GM23338 (cell line): ENCODE measurements around the gene NSUN4. TPM values are rescaled to one million over a fixed set of nuclear protein-coding genes. Genes with fewer than 3 reads are reported as not detected.

Experiments
- ATAC-seq: fragments of 200-7000 bp; cut with Tn5 transposase; 3 replicates; pipeline ENCODE4 v1.9.1; 2020
- DNase-seq: peaks from one replicate; pipeline ENCODE4 v3.0.0-alpha.2; 2015; ENCODE audit warnings: low spot score
- H2AFZ ChIP-seq: fragments of 200-600 bp; sonication (generic); 2 replicates; pipeline ENCODE4 v1.8.0; 2016; ENCODE audit warnings: antibody characterized with exemption, mild to moderate bottlenecking, moderate library complexity
- H3F3A ChIP-seq: fragments of 200-600 bp; sonication (generic); replicated peaks from 2 replicates; pipeline ENCODE4 v1.8.0; 2017; ENCODE audit warnings: antibody characterized with exemption, mixed run types, low read depth
- H3K27ac ChIP-seq: fragments of 200-600 bp; sonication (generic); 2 replicates; pipeline ENCODE4 v1.6.1; 2016; ENCODE audit warnings: low read depth
- H3K27me3 ChIP-seq: fragments of 200-600 bp; sonication (generic); 2 replicates; pipeline ENCODE4 v1.8.0; 2016; ENCODE audit warnings: mild to moderate bottlenecking, mixed run types, moderate library complexity; ENCODE audit not compliant: insufficient read depth
- H3K36me3 ChIP-seq: fragments of 200-600 bp; sonication (generic); 2 replicates; pipeline ENCODE4 v1.8.0; 2016; ENCODE audit warnings: mild to moderate bottlenecking; ENCODE audit not compliant: insufficient read depth
- H3K4me1 ChIP-seq: fragments of 200-600 bp; sonication (generic); 2 replicates; pipeline ENCODE4 v1.8.0; 2016; ENCODE audit warnings: mild to moderate bottlenecking, moderate library complexity; ENCODE audit not compliant: insufficient read depth
- H3K4me2 ChIP-seq: fragments of 200-600 bp; sonication (generic); 2 replicates; pipeline ENCODE4 v1.7.1; 2017; ENCODE audit warnings: mixed run types
- H3K4me3 ChIP-seq: fragments of 200-600 bp; sonication (generic); 2 replicates; pipeline ENCODE4 v1.6.1; 2016; ENCODE audit warnings: mixed run types
- H3K79me2 ChIP-seq: fragments of 200-600 bp; sonication (generic); replicated peaks from 2 replicates; pipeline ENCODE4 v1.8.0; 2017; ENCODE audit warnings: mild to moderate bottlenecking; ENCODE audit not compliant: insufficient read depth
- H3K9me2 ChIP-seq: fragments of 200-600 bp; sonication (generic); 2 replicates; pipeline ENCODE4 v1.8.0; 2017; ENCODE audit not compliant: insufficient read depth
- H4K20me1 ChIP-seq: fragments of 200-600 bp; sonication (generic); replicated peaks from 2 replicates; pipeline ENCODE4 v1.8.0; 2017; ENCODE audit warnings: mild to moderate bottlenecking; ENCODE audit not compliant: insufficient read depth
- H3K27ac Mint-ChIP-seq: 2 replicates; pipeline ENCODE4 v1.8.0; 2020; ENCODE audit warnings: inconsistent platforms, mild to moderate bottlenecking, moderate library complexity, mixed read lengths
- H3K27me3 Mint-ChIP-seq: 3 replicates; pipeline ENCODE4 v1.8.0; 2022; ENCODE audit warnings: low read depth, mild to moderate bottlenecking, moderate library complexity, mixed read lengths, inconsistent platforms; ENCODE audit not compliant: insufficient read depth, poor library complexity
- H3K36me3 Mint-ChIP-seq: 3 replicates; pipeline ENCODE4 v1.8.0; 2021; ENCODE audit warnings: low read depth, mild to moderate bottlenecking, inconsistent platforms, moderate library complexity, mixed read lengths
- H3K4me1 Mint-ChIP-seq: 3 replicates; pipeline ENCODE4 v1.8.0; 2020; ENCODE audit warnings: mild to moderate bottlenecking, inconsistent platforms, mixed read lengths
- H3K4me3 Mint-ChIP-seq: 3 replicates; pipeline ENCODE4 v1.8.0; 2021; ENCODE audit warnings: moderate library complexity, mild to moderate bottlenecking, inconsistent platforms, mixed read lengths
- H3K9me3 Mint-ChIP-seq: 3 replicates; pipeline ENCODE4 v1.8.0; 2020; ENCODE audit warnings: moderate library complexity, mild to moderate bottlenecking, inconsistent platforms, mixed read lengths
- CREB1 ChIP-seq: fragments of 250-450 bp; sonication (Bioruptor Pico); IDR thresholded peaks from 2 replicates; pipeline ENCODE4 v1.5.0; 2020; ENCODE audit warnings: low read depth, mild to moderate bottlenecking, moderate library complexity
- EZH2 ChIP-seq: fragments of 200-600 bp; sonication (generic); IDR thresholded peaks from one replicate; pipeline ENCODE4 v1.8.0; 2017; ENCODE audit warnings: antibody characterized with exemption, mild to moderate bottlenecking, low read depth; ENCODE audit not compliant: unreplicated experiment
- EZH2phosphoT487 ChIP-seq: fragments of 200-600 bp; sonication (generic); IDR thresholded peaks from one replicate; pipeline ENCODE4 v1.8.1; 2018; ENCODE audit warnings: antibody characterized with exemption; ENCODE audit not compliant: unreplicated experiment
- JUNB ChIP-seq: IDR thresholded peaks from one replicate; pipeline ENCODE4 v1.6.1; 2016; ENCODE audit warnings: antibody characterized with exemption; ENCODE audit not compliant: unreplicated experiment
- NANOG ChIP-seq: IDR thresholded peaks from 2 replicates; pipeline ENCODE4 v1.6.1; 2016; ENCODE audit warnings: antibody characterized with exemption, borderline replicate concordance
- POLR2AphosphoS5 ChIP-seq: IDR thresholded peaks from 2 replicates; pipeline ENCODE4 v1.6.1; 2016; ENCODE audit warnings: antibody characterized with exemption, low read depth
- REST ChIP-seq: IDR thresholded peaks from one replicate; pipeline ENCODE4 v1.6.1; 2018; ENCODE audit warnings: antibody characterized with exemption; ENCODE audit not compliant: unreplicated experiment
- STAT1 ChIP-seq: IDR thresholded peaks from one replicate; pipeline ENCODE4 v1.6.1; 2016; ENCODE audit warnings: antibody characterized with exemption; ENCODE audit not compliant: unreplicated experiment
- ZNF114 ChIP-seq: fragments of 250-450 bp; sonication (Bioruptor Pico); IDR thresholded peaks from 2 replicates; pipeline ENCODE4 v1.5.0; 2020; ENCODE audit warnings: mild to moderate bottlenecking, moderate library complexity
- ZNF331 ChIP-seq: fragments of 250-450 bp; sonication (Bioruptor Pico); IDR thresholded peaks from 2 replicates; pipeline ENCODE4 v1.5.0; 2020; ENCODE audit warnings: low read depth, mild to moderate bottlenecking, moderate library complexity
- polyA plus RNA-seq: library from polyadenylated mRNA; unstranded; fragments of >200 nt; fragmentation: Nextera tagmentation; extraction: Ambion mirVana; gene quantifications from 2 replicates; pipeline ENCODE4 v1.2.1, GENCODE V29; 2016
- total RNA-seq: library from RNA; depleted of rRNA; stranded (reverse); fragments of >200 nt; shearing (Covaris generic); gene quantifications from 2 replicates; pipeline ENCODE4 v1.2.3, GENCODE V29; 2014
- TF ChIP-seq, protein P1 (sequence below): fragments of 250-450 bp; sonication (Bioruptor Pico); IDR thresholded peaks from 2 replicates; pipeline ENCODE4 v1.5.0; 2020; ENCODE audit warnings: mild to moderate bottlenecking, moderate library complexity
- TF ChIP-seq, protein P2 (sequence below): IDR thresholded peaks from 2 replicates; pipeline ENCODE4 v1.6.1; 2016; ENCODE audit warnings: antibody characterized with exemption

NSUN4 gene
- total and polyA plus RNA-seq, 2 experiments from 2014 or later = 8.9 to 11.6 TPM

- peaks cover 11% of the 10 kb centered on the region for H3K27me3 ChIP-seq
- no peaks in the 10 kb centered on the region; the same call in 1 of the 2 replicates for H4K20me1 ChIP-seq
- no peak for TF ChIP-seq ZNF114 (CRISPR knock-in tag)
- TF ChIP-seq, protein P1, sequence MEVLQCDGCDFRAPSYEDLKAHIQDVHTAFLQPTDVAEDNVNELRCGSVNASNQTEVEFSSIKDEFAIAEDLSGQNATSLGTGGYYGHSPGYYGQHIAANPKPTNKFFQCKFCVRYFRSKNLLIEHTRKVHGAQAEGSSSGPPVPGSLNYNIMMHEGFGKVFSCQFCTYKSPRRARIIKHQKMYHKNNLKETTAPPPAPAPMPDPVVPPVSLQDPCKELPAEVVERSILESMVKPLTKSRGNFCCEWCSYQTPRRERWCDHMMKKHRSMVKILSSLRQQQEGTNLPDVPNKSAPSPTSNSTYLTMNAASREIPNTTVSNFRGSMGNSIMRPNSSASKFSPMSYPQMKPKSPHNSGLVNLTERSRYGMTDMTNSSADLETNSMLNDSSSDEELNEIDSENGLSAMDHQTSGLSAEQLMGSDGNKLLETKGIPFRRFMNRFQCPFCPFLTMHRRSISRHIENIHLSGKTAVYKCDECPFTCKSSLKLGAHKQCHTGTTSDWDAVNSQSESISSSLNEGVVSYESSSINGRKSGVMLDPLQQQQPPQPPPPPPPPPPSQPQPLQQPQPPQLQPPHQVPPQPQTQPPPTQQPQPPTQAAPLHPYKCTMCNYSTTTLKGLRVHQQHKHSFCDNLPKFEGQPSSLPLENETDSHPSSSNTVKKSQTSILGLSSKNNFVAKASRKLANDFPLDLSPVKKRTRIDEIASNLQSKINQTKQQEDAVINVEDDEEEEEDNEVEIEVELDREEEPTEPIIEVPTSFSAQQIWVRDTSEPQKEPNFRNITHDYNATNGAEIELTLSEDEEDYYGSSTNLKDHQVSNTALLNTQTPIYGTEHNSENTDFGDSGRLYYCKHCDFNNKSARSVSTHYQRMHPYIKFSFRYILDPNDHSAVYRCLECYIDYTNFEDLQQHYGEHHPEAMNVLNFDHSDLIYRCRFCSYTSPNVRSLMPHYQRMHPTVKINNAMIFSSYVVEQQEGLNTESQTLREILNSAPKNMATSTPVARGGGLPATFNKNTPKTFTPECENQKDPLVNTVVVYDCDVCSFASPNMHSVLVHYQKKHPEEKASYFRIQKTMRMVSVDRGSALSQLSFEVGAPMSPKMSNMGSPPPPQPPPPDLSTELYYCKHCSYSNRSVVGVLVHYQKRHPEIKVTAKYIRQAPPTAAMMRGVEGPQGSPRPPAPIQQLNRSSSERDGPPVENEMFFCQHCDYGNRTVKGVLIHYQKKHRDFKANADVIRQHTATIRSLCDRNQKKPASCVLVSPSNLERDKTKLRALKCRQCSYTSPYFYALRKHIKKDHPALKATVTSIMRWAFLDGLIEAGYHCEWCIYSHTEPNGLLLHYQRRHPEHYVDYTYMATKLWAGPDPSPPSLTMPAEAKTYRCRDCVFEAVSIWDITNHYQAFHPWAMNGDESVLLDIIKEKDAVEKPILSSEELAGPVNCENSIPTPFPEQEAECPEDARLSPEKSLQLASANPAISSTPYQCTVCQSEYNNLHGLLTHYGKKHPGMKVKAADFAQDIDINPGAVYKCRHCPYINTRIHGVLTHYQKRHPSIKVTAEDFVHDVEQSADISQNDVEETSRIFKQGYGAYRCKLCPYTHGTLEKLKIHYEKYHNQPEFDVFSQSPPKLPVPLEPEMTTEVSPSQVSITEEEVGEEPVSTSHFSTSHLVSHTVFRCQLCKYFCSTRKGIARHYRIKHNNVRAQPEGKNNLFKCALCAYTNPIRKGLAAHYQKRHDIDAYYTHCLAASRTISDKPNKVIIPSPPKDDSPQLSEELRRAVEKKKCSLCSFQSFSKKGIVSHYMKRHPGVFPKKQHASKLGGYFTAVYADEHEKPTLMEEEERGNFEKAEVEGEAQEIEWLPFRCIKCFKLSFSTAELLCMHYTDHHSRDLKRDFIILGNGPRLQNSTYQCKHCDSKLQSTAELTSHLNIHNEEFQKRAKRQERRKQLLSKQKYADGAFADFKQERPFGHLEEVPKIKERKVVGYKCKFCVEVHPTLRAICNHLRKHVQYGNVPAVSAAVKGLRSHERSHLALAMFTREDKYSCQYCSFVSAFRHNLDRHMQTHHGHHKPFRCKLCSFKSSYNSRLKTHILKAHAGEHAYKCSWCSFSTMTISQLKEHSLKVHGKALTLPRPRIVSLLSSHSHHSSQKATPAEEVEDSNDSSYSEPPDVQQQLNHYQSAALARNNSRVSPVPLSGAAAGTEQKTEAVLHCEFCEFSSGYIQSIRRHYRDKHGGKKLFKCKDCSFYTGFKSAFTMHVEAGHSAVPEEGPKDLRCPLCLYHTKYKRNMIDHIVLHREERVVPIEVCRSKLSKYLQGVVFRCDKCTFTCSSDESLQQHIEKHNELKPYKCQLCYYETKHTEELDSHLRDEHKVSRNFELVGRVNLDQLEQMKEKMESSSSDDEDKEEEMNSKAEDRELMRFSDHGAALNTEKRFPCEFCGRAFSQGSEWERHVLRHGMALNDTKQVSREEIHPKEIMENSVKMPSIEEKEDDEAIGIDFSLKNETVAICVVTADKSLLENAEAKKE (CRISPR knock-in tag) = no peak
- no peak for TF ChIP-seq POLR2AphosphoS5
- no peaks in the 10 kb centered on the region for H3K9me2 ChIP-seq
- no peaks in the 10 kb centered on the region for H3K79me2 ChIP-seq
- H2AFZ ChIP-seq = no peak overlapping the region
- no peak overlapping the region for H3K4me2 ChIP-seq
- Mint-ChIP-seq H3K27ac (no peak overlapping the region), H3K4me1 (peaks cover 27% of the 10 kb centered on the region), H3K27me3 (peaks cover 25% of the 10 kb centered on the region), H3K9me3 (no peaks in the 10 kb centered on the region), H3K36me3 (peaks cover 3% of the 10 kb centered on the region; the same call in 1 of the 3 replicates), H3K4me3 (no peak overlapping the region)
- peaks cover 23% of the 10 kb centered on the region for H3K4me1 ChIP-seq
- no peak overlapping the region for H3K4me3 ChIP-seq
- H3K27ac ChIP-seq = no peak overlapping the region
- DNase-seq (no peak), ATAC-seq (no peak)
- 0 out of 2 replicates have a peak, but pooled peaks cover 5% of the 10 kb centered on the region for H3F3A ChIP-seq
- no peaks in the 10 kb centered on the region for H3K36me3 ChIP-seq
Measured at GRCh38 chr1:46399307-46399706, 58.7 kb downstream of the NSUN4 start.

DNA sequence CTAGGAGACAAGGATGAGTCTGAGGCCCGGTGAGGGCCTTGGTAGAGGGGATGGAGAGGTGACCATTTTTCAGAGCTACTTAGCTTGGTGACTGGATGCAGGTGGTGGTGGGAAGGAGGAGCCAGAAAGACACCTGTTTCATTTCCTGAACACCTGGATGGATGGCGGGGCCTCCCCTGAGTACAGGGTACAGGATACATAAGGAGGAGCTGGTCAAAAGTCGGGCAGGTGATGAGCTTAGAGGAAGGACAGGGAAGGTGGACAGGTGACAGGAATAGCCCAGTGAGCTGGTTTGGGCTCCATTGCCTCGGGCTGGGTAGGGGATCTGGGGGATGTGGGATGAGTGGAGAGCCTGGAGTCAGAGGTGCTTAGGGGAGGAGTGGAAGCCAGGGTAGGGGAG is 59.8 kb downstream of the NSUN4 start:
- Histone ChIP-seq H3K4me3 (no peak overlapping the region), H3K27me3 (peaks cover 5% of the 10 kb centered on the region), H3K4me1 (peaks cover 16% of the 10 kb centered on the region), H3F3A (0 out of 2 replicates have a peak, but pooled peaks cover under 1% of the 10 kb centered on the region), H3K9me2 (no peaks in the 10 kb centered on the region), H3K4me2 (no peak overlapping the region), H3K36me3 (no peaks in the 10 kb centered on the region), H2AFZ (no peak overlapping the region), H3K27ac (no peak overlapping the region), H3K79me2 (no peaks in the 10 kb centered on the region), H4K20me1 (no peaks in the 10 kb centered on the region; the same call in 1 of the 2 replicates)
- no peak for ATAC-seq
- Mint-ChIP-seq H3K4me1 (peaks cover 17% of the 10 kb centered on the region), H3K27me3 (peaks cover 15% of the 10 kb centered on the region), H3K27ac (no peak overlapping the region), H3K9me3 (no peaks in the 10 kb centered on the region), H3K4me3 (no peak overlapping the region), H3K36me3 (no peaks in the 10 kb centered on the region; the same call in 2 of the 3 replicates)
- DNase-seq = no peak
- TF ChIP-seq EZH2 (no peak), CREB1 (CRISPR knock-in tag) (no peak), EZH2phosphoT487 (no peak), ZNF114 (CRISPR knock-in tag) (no peak), JUNB (no peak), STAT1 (no peak), REST (no peak), NANOG (no peak), ZNF331 (CRISPR knock-in tag) (no peak)
- TF ChIP-seq, protein P2, sequence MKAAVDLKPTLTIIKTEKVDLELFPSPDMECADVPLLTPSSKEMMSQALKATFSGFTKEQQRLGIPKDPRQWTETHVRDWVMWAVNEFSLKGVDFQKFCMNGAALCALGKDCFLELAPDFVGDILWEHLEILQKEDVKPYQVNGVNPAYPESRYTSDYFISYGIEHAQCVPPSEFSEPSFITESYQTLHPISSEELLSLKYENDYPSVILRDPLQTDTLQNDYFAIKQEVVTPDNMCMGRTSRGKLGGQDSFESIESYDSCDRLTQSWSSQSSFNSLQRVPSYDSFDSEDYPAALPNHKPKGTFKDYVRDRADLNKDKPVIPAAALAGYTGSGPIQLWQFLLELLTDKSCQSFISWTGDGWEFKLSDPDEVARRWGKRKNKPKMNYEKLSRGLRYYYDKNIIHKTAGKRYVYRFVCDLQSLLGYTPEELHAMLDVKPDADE = no peak
